HG02642 (cell line): ENCODE data around the gene TMEM259.

Source experiments
- ATAC-seq: cut with Tn5 transposase; IDR thresholded peaks from one replicate; pipeline ENCODE4 v1.9.1; 2021; ENCODE audit warnings: mild to moderate bottlenecking; ENCODE audit not compliant: unreplicated experiment, poor library complexity

TMEM259 gene

GRCh38 chr19:964761-965694, 55.9 kb downstream of the TMEM259 start:
- no peak for ATAC-seq

DNA sequence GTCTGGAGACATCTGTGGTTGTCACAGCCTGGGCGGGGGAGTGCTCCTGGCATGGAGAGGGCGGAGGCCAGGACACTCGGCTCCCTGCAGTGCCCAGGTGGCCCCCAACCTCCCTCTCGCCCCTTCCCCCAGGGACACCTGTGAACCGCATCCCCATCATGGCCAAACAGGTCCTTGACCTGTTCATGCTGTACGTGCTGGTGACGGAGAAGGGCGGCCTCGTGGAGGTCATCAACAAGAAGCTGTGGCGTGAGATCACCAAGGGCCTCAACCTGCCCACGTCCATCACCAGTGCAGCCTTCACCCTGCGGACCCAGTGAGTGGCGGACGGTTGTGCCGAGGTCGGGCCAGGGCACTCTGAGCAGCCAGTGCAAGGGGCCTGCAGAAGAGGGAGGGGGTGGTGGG, 56.8 kb downstream of the TMEM259 start:
- no peak for ATAC-seq

DNA sequence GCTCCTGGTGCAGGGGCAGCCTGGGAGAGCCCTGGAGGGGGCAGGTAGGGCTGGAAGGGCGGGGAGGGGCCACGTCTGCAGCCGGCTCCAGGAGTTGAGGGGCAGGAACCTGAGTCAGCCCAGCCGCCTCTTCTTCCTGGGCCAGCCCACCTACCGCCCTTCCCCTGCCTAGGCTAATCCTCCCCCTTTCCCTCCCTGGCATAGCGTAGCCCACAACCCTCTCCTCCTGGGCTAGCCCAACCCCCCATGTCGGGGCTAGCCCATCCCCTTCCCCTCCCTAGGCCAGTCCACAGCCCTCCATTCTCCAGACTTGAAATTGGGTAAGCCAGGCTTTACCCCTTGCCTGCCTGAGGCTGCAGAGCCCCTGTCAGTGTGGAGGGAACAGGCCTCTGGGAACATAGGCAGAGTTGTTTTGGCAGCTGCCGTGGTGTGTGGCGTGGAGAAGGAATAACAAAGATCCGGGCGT, 57.4 kb downstream of the TMEM259 start:
- ATAC-seq, result no peak

DNA sequence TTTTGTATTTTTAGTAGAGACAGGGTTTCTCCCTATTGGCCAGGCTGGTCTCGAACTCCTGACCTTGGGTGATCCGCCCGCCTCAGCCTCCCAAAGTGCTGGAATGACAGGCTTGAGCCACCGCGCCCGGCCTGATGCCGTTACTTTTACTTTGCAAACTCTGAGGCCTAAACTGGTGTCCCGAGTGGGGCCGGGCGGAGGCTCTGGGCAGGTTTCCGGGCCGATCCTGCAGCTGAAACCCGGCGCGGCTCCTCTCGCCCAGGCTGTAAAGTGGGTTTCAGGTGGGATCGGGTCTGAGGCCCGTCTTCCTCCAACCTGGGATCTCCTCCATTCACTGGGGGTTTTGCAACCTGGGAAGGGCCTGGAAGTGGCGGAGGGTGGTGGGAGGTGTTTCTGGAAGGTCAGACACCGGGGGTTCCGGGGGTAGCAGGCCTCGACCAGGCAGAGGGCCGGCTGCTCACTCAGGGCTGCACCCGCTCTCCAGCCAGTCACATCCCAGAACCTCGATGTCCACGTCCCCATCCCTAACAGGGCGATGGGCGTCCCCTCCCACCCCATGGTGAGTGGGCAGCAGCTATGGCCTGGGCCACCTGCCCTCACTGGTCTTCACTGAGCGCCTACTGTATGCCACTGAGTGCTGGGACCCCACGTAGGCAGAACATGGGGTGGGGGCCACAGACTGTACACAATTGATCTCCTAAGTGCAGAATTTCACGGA, 58.1 kb downstream of the TMEM259 start:
- ATAC-seq, result no peak

DNA sequence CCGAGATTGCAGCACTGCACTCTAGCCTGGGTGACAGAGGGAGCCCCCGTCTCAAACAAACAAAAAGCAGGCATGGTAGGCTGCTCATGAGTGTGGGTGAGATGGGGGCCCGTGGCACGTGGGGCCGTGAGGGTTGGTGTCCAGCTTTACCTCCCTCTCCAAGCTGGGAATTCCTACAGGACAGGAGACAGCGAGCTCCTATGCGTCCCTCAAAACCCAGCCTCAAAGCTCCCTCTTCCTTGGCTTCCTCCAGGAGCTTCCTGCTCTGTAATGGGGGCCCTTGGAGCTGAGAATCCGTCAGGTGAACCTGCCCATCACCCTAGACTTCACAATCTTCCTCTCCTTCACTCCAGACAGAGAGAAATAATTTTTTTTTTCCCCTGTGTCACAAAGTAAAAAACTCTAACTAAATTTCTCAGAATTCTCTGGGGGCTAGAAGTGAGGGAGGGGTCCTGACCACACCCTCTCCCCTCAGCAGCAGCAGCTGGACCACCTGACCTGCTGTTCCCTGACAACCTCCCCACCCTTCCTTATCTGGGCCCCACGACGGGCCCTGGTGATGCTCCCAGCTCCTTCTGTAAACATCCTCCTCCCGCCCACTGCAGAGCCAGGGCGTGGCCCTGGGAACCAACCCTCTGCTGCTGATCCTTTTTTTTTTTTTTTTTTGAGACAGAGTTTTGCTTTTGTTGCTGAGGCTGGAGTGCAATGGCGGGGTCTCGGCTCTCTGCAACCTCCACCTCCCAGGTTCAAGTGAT, 58.9 kb downstream of the TMEM259 start:
- no peak for ATAC-seq

GRCh38 chr19:960601-960938, 60.4 kb downstream of the TMEM259 start:
- no peak for ATAC-seq

GRCh38 chr19:960020-960419, 60.9 kb downstream of the TMEM259 start:
- ATAC-seq, result no peak
